GM21360 (cell line): Measurements from ENCODE around the gene KCNQ2.
A peak's percentile ranks its signal among the peaks of the same experiment; 100 is the strongest.

Experiments
- ATAC-seq: cut with Tn5 transposase; IDR thresholded peaks from one replicate; pipeline ENCODE4 v1.9.1; 2021; ENCODE audit warnings: mild to moderate bottlenecking, moderate library complexity; ENCODE audit not compliant: unreplicated experiment

Gene KCNQ2

DNA sequence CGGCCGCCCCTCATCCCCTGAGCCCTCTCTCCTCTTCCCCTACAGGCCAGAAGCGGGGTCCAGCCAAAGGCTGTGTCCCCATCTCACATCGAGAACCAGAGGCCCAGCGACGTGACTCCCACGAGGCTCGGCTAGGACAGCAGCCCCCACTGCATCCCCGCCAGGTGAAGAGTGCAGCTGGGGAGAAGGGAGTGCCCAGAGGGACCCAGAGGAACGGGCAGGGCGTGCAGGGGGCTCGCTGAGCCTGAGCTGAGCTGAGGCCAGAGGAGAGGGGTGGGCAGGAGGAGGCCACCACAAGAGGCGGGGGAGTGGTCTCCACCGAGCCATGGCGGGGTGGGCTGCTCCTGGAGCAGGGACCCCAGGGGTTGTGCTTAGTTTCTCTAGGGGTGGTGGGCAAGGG, 32.6 kb downstream of the KCNQ2 start:
- no peak for ATAC-seq

DNA sequence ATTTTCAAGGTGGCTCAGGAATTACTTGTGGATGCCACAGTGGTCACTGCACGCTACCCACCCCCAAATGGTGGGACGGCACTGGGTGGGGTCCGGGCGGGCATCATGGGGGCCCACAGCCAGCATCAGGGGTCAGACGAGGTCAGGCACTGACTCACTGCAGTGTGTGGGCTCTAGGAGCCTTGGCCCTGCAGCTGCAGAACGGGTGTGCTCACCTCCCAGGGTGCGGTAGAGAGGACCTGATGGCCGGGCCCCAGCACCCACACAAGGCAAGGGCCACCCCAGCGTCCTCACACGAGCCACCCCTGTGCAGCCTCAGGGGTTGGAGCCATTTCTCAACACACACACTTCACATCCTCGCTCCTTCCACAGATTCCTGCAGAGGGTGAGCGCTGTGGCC, 34.3 kb downstream of the KCNQ2 start:
- ATAC-seq = no peak

DNA sequence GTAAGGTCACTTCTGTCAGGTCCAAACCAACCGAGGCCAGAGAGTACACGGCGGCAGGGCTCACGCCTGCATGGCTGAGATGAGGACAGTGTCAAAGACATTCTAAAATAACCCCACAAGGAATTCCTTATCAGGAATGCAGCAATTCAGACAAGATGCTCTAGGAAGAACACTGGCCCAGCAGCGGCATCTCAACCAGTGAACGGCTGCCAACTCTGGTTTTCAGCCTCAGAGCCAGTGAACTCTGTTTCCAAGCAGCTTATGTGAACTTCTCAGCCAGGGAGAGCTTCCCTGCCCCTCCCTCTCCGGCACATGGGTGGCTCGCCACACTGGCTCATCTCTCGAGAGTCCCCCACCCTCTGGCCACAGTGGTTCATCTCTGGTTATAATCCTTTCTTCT, 36.9 kb downstream of the KCNQ2 start:
- no peak for ATAC-seq

DNA sequence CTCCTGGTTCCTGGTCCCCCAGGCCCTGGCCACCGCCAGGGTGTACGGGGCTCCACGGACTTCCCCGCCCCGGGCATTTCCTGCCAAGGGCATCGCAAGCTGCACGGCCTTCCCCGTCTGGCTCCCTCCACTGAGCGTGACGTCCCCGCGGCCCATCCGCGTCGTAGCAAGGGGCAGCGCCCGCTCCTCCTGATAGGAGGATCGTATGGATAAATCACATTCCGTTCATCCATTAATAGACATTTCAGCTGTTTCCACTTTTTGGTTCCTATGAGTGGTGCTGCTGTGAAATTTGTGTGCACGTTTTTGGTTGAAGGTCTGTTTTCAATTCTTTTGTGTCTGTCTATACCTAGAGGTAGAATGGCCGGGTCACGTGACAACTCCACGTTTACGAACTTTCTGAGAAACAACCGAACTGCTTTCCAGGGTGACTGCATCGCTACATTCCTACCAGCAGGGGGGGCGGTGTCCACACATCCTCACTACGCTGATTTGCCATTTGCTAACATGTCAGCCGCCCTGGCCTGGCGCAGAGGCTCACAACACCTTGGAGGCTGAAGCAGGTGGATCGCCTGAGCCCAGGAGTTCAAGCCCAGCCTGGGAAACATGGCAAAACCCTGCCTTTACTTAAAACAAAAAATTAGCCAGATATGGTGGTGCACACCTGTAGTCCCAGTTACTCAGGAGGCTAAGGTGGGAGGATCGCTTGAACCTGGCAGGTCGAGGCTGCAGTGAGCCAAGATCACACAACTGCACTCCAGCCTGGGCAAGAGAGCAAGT, 37.7 kb downstream of the KCNQ2 start:
- ATAC-seq = peak; percentile 43

DNA sequence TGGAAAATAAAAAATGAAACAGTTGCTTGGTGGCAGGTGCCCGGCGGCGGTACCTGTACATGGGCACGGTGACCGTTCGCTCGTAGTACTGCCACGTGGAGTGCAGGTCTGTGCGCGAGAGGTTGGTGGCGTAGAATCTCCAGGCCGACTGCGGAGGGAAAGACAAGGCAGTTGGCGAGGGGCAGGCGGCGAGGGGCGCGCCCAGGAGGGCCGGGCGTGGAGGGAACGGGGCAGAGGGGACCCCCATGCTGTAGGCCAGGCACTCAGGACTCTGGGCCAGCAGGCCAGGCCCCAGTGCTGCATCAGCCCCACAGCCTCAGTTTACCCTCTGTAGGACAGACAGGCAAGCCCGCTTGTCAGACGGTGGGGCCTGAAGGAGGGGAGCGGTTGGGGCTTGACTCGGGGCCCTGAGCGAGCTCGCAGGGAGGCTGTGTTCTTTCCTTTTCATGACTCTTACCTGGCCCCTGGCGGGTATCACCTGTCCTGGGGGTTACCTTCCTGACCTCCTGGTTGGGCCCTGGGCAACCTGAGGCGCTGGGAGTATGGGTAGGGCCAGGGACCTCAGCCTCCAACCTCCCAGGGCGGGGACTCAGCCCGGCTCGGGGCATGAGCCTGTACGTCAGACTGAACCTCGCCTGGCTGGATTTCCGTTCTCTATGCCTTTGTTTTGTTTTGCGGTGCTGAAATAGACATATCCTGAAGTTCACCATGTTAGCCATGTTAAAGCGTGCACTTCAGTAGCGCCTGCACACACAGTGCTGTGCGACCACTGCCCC, 38.5 kb downstream of the KCNQ2 start:
- ATAC-seq = peak; percentile 16

DNA sequence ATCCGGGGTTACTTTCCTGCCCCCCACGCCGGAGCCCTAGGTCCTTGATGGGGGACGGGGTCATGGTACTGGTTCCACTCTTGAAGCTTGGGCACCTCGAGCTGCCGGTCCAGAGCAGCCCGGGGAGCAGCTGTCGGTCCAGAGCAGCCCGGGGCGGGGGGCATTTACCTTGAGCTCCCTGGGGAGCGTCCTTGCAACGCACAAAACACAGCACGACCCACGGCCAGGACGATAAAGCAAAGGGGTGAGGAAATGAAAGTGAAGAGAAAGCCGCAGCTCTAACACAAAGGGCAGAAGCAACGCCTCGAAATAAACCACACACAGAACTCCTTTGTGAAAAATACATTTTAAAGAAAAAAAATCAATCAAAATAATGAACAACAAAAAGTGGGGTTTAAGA, 39.1 kb downstream of the KCNQ2 start:
- ATAC-seq = no peak

DNA sequence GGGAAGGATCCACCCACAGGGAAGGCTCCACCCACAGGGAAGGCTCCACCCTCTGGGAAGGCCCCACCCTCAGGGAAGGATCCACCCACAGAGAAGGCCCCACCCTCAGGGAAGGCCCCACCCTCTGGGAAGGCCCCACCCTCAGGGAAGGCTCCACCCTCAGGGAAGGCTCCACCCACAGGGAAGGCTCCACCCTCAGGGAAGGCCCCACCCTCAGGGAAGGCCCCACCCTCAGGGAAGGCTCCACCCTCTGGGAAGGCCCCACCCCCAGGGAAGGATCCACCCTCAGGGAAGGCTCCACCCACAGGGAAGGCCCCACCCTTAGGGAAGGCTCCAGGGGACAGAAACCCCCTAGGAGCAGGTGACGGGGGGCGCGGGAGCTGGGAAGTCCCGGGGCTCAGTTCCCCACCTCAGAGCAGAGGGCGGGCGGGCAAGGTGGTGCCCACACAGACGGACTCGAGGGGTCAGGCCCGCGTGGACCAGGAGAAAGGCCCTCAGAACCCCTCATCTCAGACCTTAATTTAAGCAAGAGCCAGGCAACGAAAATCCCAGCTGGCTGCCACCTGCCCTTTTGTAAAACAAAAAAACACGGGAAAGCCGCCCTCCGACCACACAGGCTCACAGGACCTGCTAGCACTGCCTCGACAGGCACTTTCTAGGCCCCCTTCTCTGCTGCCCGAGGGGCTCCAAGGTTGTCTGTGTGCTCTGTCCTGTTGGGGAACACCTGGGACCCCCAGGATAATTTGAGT, 39.7 kb downstream of the KCNQ2 start:
- ATAC-seq = no peak

DNA sequence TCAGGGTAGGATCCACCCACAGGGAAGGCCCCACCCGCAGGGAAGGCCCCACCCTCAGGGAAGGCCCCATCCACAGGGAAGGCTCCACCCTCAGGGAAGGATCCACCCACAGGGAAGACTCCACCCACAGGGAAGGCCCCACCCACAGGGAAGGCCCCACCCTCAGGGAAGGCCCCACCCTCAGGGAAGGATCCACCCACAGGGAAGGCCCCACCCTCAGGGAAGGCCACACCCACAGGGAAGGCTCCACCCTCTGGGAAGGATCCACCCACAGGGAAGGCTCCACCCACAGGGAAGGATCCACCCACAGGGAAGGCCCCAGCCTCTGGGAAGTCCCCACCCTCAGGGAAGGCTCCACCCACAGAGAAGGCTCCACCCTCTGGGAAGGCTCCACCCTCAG, 40.5 kb downstream of the KCNQ2 start:
- ATAC-seq = no peak

DNA sequence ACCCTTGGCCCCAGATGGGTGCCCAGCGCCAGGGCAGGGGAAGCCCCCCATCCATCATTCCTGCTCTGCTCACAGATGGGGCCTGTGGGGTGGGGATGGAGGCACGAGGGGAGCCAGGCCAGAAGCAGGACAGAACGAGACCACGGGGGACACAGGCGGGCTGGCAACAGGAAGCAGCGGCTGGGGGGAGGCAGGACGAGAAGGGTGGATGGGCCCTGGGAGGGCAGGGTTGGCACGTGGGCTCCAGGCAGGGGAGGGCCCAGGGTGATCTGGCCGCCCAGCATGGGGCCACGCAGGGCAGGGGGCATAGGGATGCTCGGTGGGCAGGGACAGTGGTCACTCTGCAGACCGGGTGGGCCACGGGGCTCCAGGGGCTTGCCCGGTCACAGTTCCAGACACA, 41.6 kb downstream of the KCNQ2 start:
- ATAC-seq = no peak

DNA sequence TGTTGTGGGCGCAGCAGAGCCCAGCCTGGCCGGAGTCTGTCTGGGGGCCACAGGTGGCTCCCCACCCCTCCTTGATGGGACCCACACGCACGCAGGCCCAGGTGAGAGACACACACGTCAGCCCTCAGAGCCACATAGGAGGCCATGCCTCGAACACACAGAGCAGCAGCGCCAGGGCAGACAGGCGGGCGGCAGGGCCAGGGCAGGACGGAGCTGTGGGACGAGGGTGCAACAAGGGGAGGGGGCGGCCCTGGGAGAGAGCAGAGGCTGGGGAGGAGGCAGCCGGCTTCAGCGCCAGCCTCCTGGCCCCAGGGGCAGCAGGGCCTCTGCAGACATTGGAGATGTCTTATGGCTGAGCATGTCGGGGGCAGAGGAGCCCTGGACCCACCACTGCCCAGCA, 42.5 kb downstream of the KCNQ2 start:
- ATAC-seq = no peak

DNA sequence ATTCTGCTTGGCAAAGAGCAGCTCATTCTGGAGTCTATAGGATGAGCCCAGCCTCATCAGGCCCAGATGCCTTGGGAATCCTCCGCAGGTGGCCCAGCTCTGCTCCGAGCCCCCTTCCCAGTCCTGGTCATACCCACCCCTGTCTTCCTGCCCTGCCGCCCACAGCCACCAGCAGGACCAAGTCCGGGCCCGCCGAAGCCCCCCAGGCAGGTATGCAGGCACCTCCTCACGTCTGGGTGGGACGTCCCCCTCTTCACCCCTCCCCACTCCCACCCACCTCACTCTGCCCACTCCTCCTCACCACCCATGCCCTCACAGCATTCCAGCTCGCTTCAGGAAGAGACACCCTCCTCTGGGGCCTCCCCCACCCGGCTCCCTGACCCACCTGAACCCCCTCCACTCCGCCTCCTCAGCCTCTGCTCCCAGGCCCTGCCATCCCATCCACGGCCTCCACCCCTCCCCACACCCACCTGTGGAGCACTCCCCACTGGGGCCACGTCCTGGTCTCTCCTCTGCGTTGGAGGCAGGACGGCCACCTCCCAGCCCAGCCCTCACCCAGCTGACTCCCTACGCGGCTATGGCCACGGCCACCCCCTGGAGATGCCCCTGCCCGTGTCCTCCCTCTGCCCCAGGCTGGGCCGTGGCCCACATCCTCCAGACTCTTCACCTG, 43.4 kb downstream of the KCNQ2 start:
- no peak for ATAC-seq

DNA sequence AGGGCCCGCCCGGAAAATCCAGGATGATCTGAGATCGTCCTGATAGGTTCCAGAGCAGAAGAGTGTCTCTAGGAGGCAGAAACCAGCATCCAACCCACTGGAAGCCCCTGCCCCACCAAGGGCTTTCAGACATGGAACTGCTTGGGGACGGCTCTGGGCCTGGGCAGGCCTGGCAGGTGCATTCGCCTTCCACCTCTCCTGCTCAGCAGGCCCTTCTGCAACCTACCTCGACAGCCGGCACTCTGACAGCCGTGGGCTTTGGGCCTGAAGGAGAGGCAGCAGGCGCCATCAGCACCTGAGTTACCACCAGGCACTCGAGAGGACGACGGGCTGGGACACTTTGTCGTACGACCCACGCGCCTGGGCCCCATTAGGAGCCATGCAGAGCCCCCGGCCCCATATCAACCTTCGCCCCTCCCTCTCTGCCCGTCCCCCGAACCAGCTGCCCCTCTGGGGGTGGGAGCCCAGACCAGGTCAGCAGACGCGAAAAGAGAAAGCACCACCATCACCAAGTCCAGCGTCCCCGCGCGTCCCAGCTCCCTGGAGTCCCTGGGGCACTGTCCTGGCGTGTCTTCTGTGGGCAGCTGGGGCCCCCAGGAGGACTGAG, 44.6 kb downstream of the KCNQ2 start:
- no peak for ATAC-seq

DNA sequence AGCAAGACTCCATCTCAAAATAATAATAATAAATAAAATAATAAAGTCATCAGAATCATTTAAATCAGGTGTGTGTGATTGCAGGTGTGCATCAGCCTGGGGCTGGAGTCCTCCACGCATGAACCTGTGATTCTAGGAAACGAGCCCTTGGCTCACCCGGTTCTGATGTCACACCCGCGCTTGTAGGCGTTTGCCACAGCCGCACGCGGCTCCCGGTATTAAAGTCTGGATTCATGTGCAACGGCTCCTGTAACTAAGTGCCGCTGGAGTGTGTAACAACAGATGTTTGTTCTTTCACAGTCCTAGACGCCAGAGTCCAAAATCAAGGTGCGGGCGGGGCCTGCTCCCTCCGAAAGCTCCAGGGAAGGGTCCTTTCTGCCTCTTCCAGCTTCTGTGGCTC, 45.2 kb downstream of the KCNQ2 start:
- ATAC-seq = no peak

DNA sequence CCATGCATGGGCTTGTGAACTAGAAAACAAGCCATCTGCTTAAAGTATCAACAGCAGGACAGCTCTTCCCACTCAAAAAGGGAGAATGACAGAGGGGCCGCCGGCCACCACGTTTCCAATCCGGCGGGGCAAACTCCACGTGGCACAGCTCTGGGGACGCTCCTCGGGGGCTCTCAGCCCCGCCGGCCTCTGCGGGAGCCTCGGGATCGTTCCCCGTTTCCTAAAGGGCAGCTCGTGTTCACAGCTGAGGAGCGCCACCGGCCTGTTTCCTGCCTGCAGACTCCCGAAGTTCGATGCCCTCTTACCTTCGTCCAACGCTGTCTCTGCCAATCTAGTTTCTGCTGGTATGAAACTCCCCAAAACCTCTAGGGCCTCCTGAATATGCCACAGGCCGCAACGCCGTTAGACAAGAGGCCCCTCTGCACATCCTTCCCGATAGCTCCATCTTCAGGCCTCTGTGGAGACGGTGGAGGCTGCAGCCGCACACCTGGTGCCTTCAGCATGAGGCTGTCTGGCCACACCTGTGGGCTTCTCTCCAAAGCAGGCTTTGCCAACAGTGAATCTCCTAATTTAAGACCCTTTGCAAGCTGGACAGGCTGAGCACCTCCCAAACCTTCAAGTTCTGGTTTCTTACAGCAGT, 46.5 kb downstream of the KCNQ2 start:
- no peak for ATAC-seq

DNA sequence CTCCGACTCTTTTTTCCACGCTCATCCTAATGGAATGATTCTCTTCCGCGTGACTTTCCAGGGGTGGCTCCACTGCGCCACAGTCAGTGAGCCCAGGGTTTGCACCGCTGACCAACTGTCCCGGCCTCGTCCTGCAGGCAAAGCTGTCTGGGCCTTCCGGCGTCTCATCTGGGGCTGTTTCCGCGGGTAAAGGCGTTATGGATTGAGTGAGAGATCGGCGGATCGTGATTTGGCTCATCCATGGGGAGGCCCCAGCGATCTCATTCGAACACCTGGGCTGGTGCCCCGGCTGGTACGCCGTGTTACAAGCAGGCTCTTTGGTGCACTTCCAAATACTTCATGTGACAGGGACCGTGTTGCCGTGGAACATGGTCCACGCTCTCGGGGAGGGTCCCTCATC, 47.8 kb downstream of the KCNQ2 start:
- ATAC-seq = no peak

DNA sequence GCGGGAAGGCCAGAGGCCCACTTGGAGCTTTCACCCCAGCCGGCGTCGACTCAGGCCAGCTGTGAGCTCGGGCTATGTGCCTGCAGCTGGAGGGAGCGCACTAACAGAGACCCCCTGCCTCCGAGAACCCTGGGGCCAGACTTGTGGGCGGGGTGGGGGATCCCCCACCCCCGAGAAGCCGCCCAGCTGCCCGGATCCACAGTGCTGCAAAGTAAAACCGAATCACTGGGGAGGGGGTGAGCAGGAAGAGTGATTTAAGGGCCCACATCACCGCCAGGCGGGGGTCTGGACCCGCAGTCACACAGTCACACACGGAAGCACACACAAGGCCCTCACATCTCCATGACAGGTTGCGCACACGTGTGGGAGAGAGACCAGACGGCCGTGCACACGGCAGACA, 48.7 kb downstream of the KCNQ2 start:
- ATAC-seq = no peak

DNA sequence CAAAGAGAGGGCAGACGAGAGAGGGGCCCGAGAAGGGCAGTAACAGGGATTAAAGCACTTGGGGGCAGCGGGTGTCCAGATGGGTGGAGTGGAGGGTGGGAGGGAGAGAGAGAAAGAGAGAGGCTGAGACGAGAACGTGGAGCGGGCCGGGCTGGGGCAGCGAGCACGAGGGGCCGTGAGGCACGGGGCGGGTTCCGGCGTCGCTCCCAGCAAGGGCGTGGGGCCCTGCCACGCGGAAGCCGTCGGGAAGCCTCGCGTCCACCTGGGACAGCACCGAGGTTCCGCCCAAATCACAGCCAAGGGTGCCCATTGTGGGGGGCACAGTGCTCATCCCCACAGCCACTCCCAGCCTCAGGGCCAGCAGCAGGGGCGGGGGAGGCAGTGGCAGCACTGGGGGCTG, 49.8 kb downstream of the KCNQ2 start:
- ATAC-seq = no peak

DNA sequence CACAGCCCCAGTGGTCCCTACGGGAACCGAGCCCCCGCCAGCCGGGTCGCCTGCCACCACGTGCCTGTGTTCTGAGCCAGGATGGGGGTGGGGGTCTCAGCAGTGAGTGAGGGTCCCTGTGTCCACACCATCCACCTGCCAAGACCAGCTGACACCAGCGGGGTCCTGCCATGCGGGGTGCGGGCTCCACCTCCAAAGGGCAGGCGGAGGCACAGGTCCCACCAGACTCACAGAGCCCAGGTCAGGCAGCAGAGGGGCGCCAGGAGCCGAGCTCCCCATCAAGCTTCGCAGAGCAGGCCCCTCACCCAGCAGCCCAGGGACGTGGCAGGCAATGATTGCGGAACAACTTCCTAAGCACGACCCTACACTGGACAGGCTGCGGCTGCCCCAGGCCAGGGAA, 50.5 kb downstream of the KCNQ2 start:
- ATAC-seq = no peak

DNA sequence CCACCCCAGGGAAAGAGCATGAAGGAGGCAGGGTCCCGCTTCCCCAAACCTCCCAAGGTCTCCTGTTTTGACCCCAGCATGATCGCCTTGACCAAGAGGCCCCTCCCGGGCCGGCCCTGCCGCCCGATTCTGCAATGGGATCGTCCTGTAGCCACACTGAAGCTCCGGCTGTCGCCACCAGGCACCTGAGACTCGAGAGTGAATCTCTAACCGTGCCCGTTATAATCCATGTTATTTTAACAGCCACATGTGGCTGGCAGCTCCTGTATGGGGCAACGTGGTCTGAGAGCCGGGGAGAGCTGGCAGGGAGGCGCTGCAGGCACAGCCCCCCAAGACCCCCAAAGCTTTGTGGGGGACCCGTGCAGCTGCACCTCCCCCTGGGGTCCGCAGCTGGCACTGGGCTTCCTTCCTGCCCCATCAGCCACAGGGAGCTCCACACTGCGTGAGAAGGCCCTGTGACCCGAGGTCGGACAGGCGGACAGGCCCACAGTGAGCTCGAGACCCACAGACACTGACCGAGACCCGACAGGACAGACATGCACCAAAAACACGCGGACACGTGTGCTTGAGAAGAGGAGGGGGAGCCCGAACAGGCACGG, 51.3 kb downstream of the KCNQ2 start:
- ATAC-seq = no peak
